Lower leg skin (tissue), 4 donors: Measurements from ENCODE around the gene BBS1. TPM values are rescaled to one million over a fixed set of nuclear protein-coding genes. Genes with fewer than 3 reads are reported as not detected.

Experiments used
- DNase-seq, 2 donors: peaks; one replicate each; pipeline ENCODE4 v3.0.0-alpha.2; 2019; ENCODE audit warnings: low spot score in 2 of 2
- H3K4me3 ChIP-seq: fragments of 200-600 bp; sonication (generic); 2 replicates; pipeline ENCODE4 v1.5.1; 2017; ENCODE audit warnings: mild to moderate bottlenecking, low read depth; ENCODE audit not compliant: poor library complexity, severe bottlenecking
- POLR2A ChIP-seq, 2 donors: fragments of 450-650 bp; IDR thresholded peaks; one replicate each; pipeline ENCODE4 v1.6.1; 2016 to 2017; ENCODE audit warnings: antibody characterized with exemption in 2 of 2, mild to moderate bottlenecking in 1 of 2, moderate library complexity in 1 of 2
- WGBS, 2 donors: methylation state at CpG; one replicate each; pipeline ENCODE4 v1.1.5; 2018; 5-methylcytosine and 5-hydroxymethylcytosine counted together
- intact Hi-C: fragments of 100-400 bp; cut with DNase I; formaldehyde crosslinking; loops from one replicate; pipeline ENCODE4 v1.15.0; 2023; ENCODE audit warnings: low total_unique reads
- total RNA-seq, 4 donors: library from RNA; depleted of rRNA; stranded (reverse); fragments of >200 nt; gene quantifications; one replicate each; pipeline ENCODE4 v1.1.0, GENCODE V29; 2016
- TF ChIP-seq, protein P1 (sequence below), 3 donors: fragments of 450-650 bp; IDR thresholded peaks; one replicate each; pipeline ENCODE4 v1.5.1; 2016; ENCODE audit warnings: antibody characterized with exemption in 3 of 3, mild to moderate bottlenecking in 3 of 3, moderate library complexity in 2 of 3

Gene BBS1
- total RNA-seq, 4 donors from 2014 or later = 27.4 to 51.6 (median 37.1) TPM

DNA sequence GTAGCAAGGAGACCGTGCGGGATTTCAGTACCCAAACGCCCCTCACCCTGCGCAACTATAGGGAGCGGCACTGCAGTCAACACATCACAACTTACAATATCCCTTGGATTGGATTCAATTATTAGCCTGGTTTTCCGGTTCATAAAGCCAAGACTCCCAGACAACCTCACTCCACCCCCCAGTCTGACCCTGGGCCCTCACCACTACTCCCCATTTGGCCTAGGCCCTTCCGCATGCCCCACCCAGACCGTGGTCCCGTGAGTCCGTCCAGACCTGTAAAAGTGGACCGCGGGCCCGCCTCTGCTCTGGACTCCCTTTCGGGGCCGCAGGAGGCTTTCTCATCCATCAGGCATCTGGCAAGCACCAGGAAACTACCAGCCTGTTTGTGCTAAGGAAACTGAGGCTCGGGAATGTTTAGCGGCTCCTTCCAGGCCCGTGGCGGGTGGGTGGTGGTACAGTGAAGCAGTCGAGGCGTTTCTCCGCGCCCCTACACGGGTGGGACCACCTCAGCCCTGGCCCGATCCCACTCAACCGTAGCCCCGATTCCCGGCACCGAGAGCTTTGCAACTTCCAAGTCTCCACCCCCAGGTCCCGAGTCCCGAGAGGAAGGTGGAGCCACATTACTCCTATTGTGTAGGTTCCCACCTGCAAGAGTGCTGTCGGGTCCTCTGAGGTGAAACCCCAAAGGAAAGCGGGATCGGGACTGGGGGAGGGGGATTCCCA, 30.9 kb upstream of the BBS1 start:
- intact Hi-C loops = no loop called here
- TF ChIP-seq, protein P1, sequence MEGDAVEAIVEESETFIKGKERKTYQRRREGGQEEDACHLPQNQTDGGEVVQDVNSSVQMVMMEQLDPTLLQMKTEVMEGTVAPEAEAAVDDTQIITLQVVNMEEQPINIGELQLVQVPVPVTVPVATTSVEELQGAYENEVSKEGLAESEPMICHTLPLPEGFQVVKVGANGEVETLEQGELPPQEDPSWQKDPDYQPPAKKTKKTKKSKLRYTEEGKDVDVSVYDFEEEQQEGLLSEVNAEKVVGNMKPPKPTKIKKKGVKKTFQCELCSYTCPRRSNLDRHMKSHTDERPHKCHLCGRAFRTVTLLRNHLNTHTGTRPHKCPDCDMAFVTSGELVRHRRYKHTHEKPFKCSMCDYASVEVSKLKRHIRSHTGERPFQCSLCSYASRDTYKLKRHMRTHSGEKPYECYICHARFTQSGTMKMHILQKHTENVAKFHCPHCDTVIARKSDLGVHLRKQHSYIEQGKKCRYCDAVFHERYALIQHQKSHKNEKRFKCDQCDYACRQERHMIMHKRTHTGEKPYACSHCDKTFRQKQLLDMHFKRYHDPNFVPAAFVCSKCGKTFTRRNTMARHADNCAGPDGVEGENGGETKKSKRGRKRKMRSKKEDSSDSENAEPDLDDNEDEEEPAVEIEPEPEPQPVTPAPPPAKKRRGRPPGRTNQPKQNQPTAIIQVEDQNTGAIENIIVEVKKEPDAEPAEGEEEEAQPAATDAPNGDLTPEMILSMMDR (IDR thresholded peaks at IDR 0.05) = no peak
- no peak for TF ChIP-seq POLR2A (IDR thresholded peaks at IDR 0.05)
- DNase-seq = peak; percentile 47 to 90
- WGBS, 2 donors = 0 to 2% methylated on average over 33 to 34 of the region's 34 CpGs
- peak overlapping the region; percentile 61 for H3K4me3 ChIP-seq

DNA sequence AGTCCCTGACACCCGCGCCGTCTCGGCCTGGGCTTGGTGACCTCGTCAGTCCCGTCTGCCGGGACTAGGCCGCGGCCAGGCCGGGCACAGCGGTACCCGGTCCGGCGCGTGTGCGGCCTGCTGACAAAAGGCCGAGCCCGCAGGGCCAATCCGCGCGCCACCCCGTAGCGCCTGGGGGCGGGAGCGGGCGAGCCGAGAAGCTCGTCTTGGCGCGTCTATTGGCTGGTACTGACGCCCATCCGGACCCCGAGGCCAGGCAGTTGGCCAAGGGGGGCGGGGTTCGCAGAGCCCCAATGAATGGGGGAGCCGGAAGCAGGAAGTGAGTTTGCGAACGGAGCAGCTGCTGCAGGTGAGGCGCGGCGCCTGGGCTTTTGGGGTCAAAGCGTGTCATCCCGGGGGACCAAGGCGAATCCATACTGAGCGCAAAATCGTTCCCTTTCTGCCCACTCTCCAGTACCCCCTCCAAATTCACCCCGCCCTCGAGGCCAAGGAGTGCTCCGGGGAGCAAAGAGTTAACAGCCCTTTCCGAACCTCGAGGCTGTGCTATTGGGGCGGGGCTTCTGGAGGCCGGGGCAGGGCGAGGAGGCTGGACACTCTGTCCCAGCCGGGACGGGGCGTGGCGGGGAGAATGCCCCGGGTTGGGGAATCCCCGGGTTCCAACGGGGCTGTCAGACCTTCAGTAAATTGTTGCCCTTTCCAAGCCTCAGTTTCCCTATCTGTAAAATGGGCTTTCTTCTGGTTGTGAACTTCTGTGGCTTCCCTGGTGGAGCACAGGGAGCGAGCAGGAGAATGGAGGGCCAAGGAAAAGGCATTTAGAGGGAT, 30.1 kb upstream of the BBS1 start, which contains the start of gene DPP3:
TSS of gene DPP3 (plus strand) at position 318 of the 822 bp plus-strand sequence. CDS start 1,767 bp downstream, outside the sequence.
- WGBS, 2 donors = 2% methylated on average over 32 to 52 of the region's 62 CpGs
- peak within 1 kb of the TSS; percentile 61 for H3K4me3 ChIP-seq
- DNase-seq = peak; percentile 95 to 99
- no peak for TF ChIP-seq POLR2A (IDR thresholded peaks at IDR 0.05)
- TF ChIP-seq, protein P1 (IDR thresholded peaks at IDR 0.05) = no peak
- intact Hi-C loops = no loop called here

DNA sequence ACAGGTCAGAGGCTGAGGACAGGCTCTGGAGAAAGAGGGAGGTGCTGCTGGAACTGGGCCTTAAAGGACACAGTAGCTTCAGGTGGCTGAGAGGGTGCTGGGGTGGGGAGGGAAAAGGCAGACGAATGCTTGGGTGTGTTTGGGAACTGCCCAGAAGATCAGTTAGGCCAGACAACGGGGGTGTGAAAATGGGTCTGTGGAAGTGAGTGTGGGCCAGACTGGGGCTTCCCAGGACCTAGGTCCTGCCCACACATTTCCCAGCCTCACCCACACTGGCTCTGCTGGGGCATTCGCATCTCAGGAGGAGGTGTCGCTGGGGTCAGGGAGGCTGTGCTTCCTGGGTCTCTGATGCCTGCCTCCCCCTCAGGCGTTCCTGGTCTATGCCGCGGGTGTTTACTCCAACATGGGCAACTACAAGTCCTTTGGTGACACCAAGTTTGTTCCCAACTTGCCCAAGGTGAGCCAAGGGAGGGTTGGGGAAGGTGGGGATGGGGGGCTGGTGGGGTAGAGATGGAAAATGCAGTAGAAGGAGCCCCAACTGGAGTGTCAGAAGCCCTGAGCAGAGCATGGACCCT, 25.5 kb upstream of the BBS1 start:
- TF ChIP-seq POLR2A (IDR thresholded peaks at IDR 0.05) = no peak
- TF ChIP-seq, protein P1 (IDR thresholded peaks at IDR 0.05) = no peak
- 79 to 82% methylated on average over 7 of the region's 7 CpGs for whole genome bisulfite sequencing, 2 donors
- intact Hi-C loops = no loop called here
- no peak overlapping the region for H3K4me3 ChIP-seq
- DNase-seq = no peak

DNA sequence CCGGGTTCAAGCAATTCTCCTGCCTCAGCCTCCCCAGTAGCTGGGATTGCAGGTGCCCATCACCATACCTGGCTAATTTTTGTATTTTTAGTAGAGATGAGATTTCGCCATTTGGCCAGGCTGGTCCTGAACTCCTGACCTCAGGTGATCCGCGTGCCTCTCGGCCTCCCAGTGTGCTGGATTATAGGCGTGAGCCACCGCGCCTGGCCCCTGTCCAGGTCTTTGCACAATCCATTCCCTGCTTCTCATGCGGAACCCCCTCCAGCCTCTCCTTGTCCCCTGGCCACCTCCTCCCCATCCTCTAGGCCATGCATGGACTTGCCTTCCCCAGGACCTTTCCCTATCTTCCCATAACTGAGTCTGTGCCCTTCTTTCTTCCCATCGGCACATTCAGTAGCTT, 21.5 kb upstream of the BBS1 start:
- TF ChIP-seq POLR2A (IDR thresholded peaks at IDR 0.05) = no peak
- TF ChIP-seq, protein P1 (IDR thresholded peaks at IDR 0.05) = no peak
- no peak overlapping the region for H3K4me3 ChIP-seq
- WGBS, 2 donors = 89 to 90% methylated on average over 10 of the region's 10 CpGs
- DNase-seq = no peak
- intact Hi-C loops = no loop called here

DNA sequence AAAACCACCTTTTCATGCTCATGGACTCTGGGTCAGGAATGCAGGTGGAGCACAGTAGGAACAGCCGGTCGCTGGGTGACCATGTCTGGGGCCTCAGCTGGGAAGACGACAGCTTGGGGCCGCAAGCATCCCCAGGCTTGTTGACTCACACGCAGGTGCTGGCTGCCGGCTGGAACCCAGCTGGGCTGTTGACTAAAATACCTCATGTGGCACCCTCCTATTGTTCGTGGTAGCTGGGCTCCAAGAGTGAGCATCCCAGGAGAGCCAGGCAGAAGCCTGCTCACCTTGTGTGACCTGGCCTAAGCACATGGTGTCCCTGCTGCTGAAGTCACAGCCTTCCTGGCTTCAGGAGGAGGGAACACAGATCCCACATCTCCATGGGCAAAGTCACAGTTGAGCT, 20.8 kb upstream of the BBS1 start:
- TF ChIP-seq, protein P1 (IDR thresholded peaks at IDR 0.05) = no peak
- no peak for TF ChIP-seq POLR2A (IDR thresholded peaks at IDR 0.05)
- no peak for DNase-seq
- H3K4me3 ChIP-seq = no peak overlapping the region
- 88 to 94% methylated on average over 7 of the region's 7 CpGs for WGBS, 2 donors
- intact Hi-C loops = no loop called here
